WTC11 (cell line): ENCODE data around the gene MYO9A. TPM values are rescaled to one million over a fixed set of nuclear protein-coding genes. Genes with fewer than 3 reads are reported as not detected.

ENCODE experiments used
- ATAC-seq: fragments of 200-7000 bp; cut with Tn5 transposase; 2 replicates; pipeline ENCODE4 v1.10.0; 2021; ENCODE audit warnings: mild to moderate bottlenecking, moderate library complexity
- CTCF ChIA-PET: fragments of 300-600 bp; sonication (Branson Sonifier 250); formaldehyde crosslinking; loops from one replicate; lab custom pipeline; 2021; ENCODE audit warnings: antibody characterized with exemption; lab: Charles Lee
- POLR2A ChIA-PET: fragments of 350-600 bp; sonication (Branson Sonifier 250); formaldehyde crosslinking; loops from one replicate; lab custom pipeline; 2021; ENCODE audit warnings: antibody characterized with exemption; lab: Charles Lee
- DNase-seq: peaks from one replicate; pipeline ENCODE4 v3.0.0; 2021; ENCODE audit warnings: low spot score
- H3K27ac Mint-ChIP-seq: 2 replicates; pipeline ENCODE4 v1.8.0; 2021; ENCODE audit warnings: mixed read lengths
- H3K27me3 Mint-ChIP-seq: 2 replicates; pipeline ENCODE4 v1.8.0; 2021; ENCODE audit warnings: low read depth, mild to moderate bottlenecking, moderate library complexity, mixed read lengths
- H3K36me3 Mint-ChIP-seq: 2 replicates; pipeline ENCODE4 v1.8.0; 2021; ENCODE audit warnings: mixed read lengths
- H3K4me1 Mint-ChIP-seq: 2 replicates; pipeline ENCODE4 v1.8.0; 2022; ENCODE audit warnings: mixed read lengths
- H3K4me3 Mint-ChIP-seq: 2 replicates; pipeline ENCODE4 v1.8.0; 2021; ENCODE audit warnings: mild to moderate bottlenecking, moderate library complexity, mixed read lengths
- H3K9me3 Mint-ChIP-seq: 2 replicates; pipeline ENCODE4 v1.8.0; 2021; ENCODE audit warnings: mixed read lengths
- CREB1 ChIP-seq: sonication (generic); formaldehyde crosslinking; IDR thresholded peaks from 2 replicates; pipeline ENCODE4 v1.8.0; 2023; ENCODE audit warnings: mild to moderate bottlenecking, missing genetic modification reagents
- GRHL2 ChIP-seq: fragments of 250-450 bp; sonication (Bioruptor Pico); IDR thresholded peaks from 2 replicates; pipeline ENCODE4 v1.8.0; 2022; ENCODE audit warnings: mild to moderate bottlenecking, moderate library complexity; ENCODE audit not compliant: insufficient replicate concordance, severe bottlenecking
- GTF2I ChIP-seq: fragments of 250-450 bp; sonication (Bioruptor Pico); conservative IDR thresholded peaks from 2 replicates; pipeline ENCODE4 v1.4.0; 2021; ENCODE audit warnings: mild to moderate bottlenecking
- KAT7 ChIP-seq: sonication (generic); formaldehyde crosslinking; IDR thresholded peaks from 2 replicates; pipeline ENCODE4 v1.8.1; 2023; ENCODE audit warnings: missing genetic modification reagents, mild to moderate bottlenecking, borderline replicate concordance
- NR1H2 ChIP-seq: sonication (generic); formaldehyde crosslinking; IDR thresholded peaks from 2 replicates; pipeline ENCODE4 v1.9.0; 2021; ENCODE audit warnings: mild to moderate bottlenecking, moderate library complexity, missing genetic modification reagents
- RORB ChIP-seq: fragments of 250-450 bp; sonication (Bioruptor Pico); IDR thresholded peaks from 2 replicates; pipeline ENCODE4 v1.9.0; 2021; ENCODE audit warnings: mild to moderate bottlenecking
- SMAD3 ChIP-seq: sonication (generic); formaldehyde crosslinking; IDR thresholded peaks from 2 replicates; pipeline ENCODE4 v1.8.0; 2022; ENCODE audit warnings: missing genetic modification reagents, mild to moderate bottlenecking, borderline replicate concordance
- SMAD4 ChIP-seq: sonication (generic); formaldehyde crosslinking; IDR thresholded peaks from 2 replicates; pipeline ENCODE4 v1.8.0; 2022; ENCODE audit warnings: mild to moderate bottlenecking, missing genetic modification reagents
- ZNF317 ChIP-seq: sonication (generic); formaldehyde crosslinking; IDR thresholded peaks from 2 replicates; pipeline ENCODE4 v1.8.1; 2023; ENCODE audit warnings: low read depth, mild to moderate bottlenecking, moderate library complexity, missing genetic modification reagents, borderline replicate concordance
- ZNF423 ChIP-seq: fragments of 250-450 bp; sonication (Bioruptor Pico); IDR thresholded peaks from 2 replicates; pipeline ENCODE4 v2.1.2; 2022; ENCODE audit warnings: mild to moderate bottlenecking, moderate library complexity
- total RNA-seq: library from RNA; stranded (reverse); gene quantifications from 3 replicates; pipeline ENCODE4 v1.2.3, GENCODE V29; 2021
- TF ChIP-seq, protein P1 (sequence below): fragments of 200-600 bp; IDR thresholded peaks from 2 replicates; pipeline ENCODE4 v1.8.0; 2022; ENCODE audit warnings: antibody characterized with exemption
- TF ChIP-seq, protein P2 (sequence below): sonication (generic); formaldehyde crosslinking; IDR thresholded peaks from 2 replicates; pipeline ENCODE4 v1.8.0; 2022; ENCODE audit warnings: missing genetic modification reagents
- TF ChIP-seq, protein P3 (sequence below): sonication (generic); formaldehyde crosslinking; IDR thresholded peaks from 2 replicates; pipeline ENCODE4 v1.8.1; 2022; ENCODE audit warnings: mild to moderate bottlenecking, missing genetic modification reagents, moderate library complexity, borderline replicate concordance
- TF ChIP-seq, protein P4 (sequence below): sonication (generic); formaldehyde crosslinking; IDR thresholded peaks from 2 replicates; pipeline ENCODE4 v1.8.1; 2023; ENCODE audit warnings: mild to moderate bottlenecking, missing genetic modification reagents, borderline replicate concordance

MYO9A gene
- total RNA-seq, 1 experiment from 2014 or later: 23.5 TPM

DNA sequence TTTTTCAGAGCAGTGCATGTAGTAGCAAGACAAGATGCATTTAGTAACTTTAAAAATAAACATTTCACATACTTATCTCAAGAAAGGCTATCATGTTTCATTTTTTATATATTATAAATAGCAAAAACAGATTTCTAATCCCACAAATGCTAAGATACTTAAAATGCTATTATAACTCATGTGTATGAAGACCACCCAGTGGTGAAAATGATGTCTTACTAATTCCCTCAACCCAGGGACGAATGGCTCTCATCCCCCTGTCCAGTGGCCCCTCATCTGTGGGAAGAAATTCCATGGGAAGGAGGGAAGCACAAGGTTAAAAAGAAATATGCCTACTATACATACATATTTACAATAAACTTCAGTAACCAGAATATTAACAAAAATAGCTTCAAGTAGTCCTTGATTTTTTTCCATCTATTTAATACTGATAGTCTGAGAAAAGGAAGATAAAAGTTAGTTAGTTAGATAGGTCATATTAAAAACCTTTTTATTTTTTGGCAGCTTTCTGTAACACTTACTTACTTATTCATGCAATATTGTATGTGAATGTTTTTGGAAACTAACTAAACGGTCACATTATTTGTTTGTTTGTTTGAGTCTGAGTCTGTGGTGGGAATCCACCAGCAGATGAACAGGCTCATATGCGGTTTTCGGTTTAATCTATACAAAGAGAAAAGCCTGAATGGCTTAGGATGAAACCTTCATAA lies 292.8 kb downstream of the MYO9A start:
- no peak overlapping the region for H3K4me3 Mint-ChIP-seq

More for the DNA sequence above, 292.8 kb downstream of the MYO9A start:
- peaks cover 25% of the 10 kb centered on the region for H3K9me3 Mint-ChIP-seq
- ChIA-PET CTCF (interaction anchor here (1.9 kb wide), 1 partner anchor 12 kb away, joined by 6 read pairs; no protein-coding TSS in a partner anchor), POLR2A (no interaction called here)
- TF ChIP-seq SMAD4 (CRISPR knock-in tag): no peak
- TF ChIP-seq, protein P1, sequence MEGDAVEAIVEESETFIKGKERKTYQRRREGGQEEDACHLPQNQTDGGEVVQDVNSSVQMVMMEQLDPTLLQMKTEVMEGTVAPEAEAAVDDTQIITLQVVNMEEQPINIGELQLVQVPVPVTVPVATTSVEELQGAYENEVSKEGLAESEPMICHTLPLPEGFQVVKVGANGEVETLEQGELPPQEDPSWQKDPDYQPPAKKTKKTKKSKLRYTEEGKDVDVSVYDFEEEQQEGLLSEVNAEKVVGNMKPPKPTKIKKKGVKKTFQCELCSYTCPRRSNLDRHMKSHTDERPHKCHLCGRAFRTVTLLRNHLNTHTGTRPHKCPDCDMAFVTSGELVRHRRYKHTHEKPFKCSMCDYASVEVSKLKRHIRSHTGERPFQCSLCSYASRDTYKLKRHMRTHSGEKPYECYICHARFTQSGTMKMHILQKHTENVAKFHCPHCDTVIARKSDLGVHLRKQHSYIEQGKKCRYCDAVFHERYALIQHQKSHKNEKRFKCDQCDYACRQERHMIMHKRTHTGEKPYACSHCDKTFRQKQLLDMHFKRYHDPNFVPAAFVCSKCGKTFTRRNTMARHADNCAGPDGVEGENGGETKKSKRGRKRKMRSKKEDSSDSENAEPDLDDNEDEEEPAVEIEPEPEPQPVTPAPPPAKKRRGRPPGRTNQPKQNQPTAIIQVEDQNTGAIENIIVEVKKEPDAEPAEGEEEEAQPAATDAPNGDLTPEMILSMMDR: no peak
- TF ChIP-seq RORB (CRISPR knock-in tag): no peak
- TF ChIP-seq, protein P2, sequence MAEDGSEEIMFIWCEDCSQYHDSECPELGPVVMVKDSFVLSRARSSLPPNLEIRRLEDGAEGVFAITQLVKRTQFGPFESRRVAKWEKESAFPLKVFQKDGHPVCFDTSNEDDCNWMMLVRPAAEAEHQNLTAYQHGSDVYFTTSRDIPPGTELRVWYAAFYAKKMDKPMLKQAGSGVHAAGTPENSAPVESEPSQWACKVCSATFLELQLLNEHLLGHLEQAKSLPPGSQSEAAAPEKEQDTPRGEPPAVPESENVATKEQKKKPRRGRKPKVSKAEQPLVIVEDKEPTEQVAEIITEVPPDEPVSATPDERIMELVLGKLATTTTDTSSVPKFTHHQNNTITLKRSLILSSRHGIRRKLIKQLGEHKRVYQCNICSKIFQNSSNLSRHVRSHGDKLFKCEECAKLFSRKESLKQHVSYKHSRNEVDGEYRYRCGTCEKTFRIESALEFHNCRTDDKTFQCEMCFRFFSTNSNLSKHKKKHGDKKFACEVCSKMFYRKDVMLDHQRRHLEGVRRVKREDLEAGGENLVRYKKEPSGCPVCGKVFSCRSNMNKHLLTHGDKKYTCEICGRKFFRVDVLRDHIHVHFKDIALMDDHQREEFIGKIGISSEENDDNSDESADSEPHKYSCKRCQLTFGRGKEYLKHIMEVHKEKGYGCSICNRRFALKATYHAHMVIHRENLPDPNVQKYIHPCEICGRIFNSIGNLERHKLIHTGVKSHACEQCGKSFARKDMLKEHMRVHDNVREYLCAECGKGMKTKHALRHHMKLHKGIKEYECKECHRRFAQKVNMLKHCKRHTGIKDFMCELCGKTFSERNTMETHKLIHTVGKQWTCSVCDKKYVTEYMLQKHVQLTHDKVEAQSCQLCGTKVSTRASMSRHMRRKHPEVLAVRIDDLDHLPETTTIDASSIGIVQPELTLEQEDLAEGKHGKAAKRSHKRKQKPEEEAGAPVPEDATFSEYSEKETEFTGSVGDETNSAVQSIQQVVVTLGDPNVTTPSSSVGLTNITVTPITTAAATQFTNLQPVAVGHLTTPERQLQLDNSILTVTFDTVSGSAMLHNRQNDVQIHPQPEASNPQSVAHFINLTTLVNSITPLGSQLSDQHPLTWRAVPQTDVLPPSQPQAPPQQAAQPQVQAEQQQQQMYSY: no peak
- no peak for TF ChIP-seq NR1H2
- TF ChIP-seq, protein P3, sequence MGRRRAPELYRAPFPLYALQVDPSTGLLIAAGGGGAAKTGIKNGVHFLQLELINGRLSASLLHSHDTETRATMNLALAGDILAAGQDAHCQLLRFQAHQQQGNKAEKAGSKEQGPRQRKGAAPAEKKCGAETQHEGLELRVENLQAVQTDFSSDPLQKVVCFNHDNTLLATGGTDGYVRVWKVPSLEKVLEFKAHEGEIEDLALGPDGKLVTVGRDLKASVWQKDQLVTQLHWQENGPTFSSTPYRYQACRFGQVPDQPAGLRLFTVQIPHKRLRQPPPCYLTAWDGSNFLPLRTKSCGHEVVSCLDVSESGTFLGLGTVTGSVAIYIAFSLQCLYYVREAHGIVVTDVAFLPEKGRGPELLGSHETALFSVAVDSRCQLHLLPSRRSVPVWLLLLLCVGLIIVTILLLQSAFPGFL: no peak
- no peak for TF ChIP-seq GTF2I (CRISPR knock-in tag)
- TF ChIP-seq SMAD3 (CRISPR knock-in tag): no peak
- TF ChIP-seq, protein P4, sequence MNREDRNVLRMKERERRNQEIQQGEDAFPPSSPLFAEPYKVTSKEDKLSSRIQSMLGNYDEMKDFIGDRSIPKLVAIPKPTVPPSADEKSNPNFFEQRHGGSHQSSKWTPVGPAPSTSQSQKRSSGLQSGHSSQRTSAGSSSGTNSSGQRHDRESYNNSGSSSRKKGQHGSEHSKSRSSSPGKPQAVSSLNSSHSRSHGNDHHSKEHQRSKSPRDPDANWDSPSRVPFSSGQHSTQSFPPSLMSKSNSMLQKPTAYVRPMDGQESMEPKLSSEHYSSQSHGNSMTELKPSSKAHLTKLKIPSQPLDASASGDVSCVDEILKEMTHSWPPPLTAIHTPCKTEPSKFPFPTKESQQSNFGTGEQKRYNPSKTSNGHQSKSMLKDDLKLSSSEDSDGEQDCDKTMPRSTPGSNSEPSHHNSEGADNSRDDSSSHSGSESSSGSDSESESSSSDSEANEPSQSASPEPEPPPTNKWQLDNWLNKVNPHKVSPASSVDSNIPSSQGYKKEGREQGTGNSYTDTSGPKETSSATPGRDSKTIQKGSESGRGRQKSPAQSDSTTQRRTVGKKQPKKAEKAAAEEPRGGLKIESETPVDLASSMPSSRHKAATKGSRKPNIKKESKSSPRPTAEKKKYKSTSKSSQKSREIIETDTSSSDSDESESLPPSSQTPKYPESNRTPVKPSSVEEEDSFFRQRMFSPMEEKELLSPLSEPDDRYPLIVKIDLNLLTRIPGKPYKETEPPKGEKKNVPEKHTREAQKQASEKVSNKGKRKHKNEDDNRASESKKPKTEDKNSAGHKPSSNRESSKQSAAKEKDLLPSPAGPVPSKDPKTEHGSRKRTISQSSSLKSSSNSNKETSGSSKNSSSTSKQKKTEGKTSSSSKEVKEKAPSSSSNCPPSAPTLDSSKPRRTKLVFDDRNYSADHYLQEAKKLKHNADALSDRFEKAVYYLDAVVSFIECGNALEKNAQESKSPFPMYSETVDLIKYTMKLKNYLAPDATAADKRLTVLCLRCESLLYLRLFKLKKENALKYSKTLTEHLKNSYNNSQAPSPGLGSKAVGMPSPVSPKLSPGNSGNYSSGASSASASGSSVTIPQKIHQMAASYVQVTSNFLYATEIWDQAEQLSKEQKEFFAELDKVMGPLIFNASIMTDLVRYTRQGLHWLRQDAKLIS (CRISPR knock-in tag): no peak
- no peak for TF ChIP-seq GRHL2 (CRISPR knock-in tag)
- TF ChIP-seq ZNF317 (CRISPR knock-in tag): no peak
- TF ChIP-seq KAT7 (CRISPR knock-in tag): no peak
- TF ChIP-seq CREB1 (CRISPR knock-in tag): no peak
- no peak for TF ChIP-seq ZNF423 (CRISPR knock-in tag)
- no peaks in the 10 kb centered on the region for H3K27me3 Mint-ChIP-seq
- DNase-seq (no peak), ATAC-seq (no peak)
- H3K4me1 Mint-ChIP-seq: peaks cover 23% of the 10 kb centered on the region
- H3K27ac Mint-ChIP-seq: no peak overlapping the region
- peaks cover 28% of the 10 kb centered on the region for H3K36me3 Mint-ChIP-seq
